ENCODE measurements around the gene CATSPER1.

GRCh38 chr11:66013762-66014100 lies 12.5 kb downstream of the CATSPER1 start:
- TF ChIP-seq CTCF (IDR thresholded peaks at IDR 0.05) (no peak), POLR2A (IDR thresholded peaks at IDR 0.05) (no peak)
